ENCODE measurements around the gene EFNA2.
A peak's percentile ranks its signal among the peaks of the same experiment; 100 is the strongest.
"Not testable (repeated sequence)": the region's sequence is repeated elsewhere in the genome, so short reads cannot be mapped to it uniquely, and the experiment has no call there.

GRCh38 chr19:1246265-1247087, 39.2 kb upstream of the EFNA2 start:
- peak; percentile 44; the same call in 1 of the 2 replicates for TF ChIP-seq POLR2AphosphoS5 (IDR thresholded peaks at IDR 0.05; ENCODE audit: low read depth, low read length)
- TF ChIP-seq EZH2 (IDR thresholded peaks at IDR 0.05) = not testable (repeated sequence)
